ENCODE measurements around the gene VSIG4. TPM values are rescaled to one million over a fixed set of nuclear protein-coding genes. Genes with fewer than 3 reads are reported as not detected.

VSIG4 gene
- total RNA-seq, 1 experiment from 2014 or later = not detected

DNA sequence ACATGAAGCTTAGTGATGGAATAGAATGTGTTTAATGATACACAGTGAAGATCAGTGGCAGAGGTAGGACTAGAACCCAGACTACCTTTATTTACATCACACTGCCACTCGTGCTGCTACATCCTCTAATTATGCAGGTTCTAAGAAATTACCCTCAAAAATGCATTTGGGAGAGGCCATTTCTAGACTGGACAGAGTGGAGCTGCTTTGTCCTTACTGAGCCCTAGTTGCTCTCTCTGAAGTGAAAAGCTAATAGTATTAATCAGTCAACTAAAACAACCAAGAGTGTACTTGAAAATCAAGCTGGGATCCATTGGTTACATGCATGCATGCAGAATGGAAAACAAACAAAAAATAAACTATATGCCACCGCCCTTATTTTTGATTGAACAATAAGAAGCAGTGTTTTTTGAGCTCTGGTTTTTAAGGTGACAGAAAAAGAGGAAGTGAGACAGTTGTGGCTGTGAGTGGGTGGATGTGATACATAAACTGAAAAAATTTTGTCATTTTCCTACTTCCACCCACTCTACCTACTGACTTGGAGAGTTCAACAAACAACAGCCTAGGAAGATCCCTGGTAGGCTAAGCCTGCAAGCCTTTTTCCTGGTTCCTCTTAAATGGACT is 6.8 kb upstream of the VSIG4 start:
- H3K9ac ChIP-seq (ENCODE audit: extremely low read depth, insufficient read length, low read length) = no peak overlapping the region
- no peak overlapping the region for H2BK20ac ChIP-seq (ENCODE audit: low read depth, low read length, poor library complexity, severe bottlenecking)
- no peaks in the 10 kb centered on the region for H4K20me1 ChIP-seq (ENCODE audit: control insufficient read depth, insufficient read depth, insufficient read length)
- TF ChIP-seq, protein P1, sequence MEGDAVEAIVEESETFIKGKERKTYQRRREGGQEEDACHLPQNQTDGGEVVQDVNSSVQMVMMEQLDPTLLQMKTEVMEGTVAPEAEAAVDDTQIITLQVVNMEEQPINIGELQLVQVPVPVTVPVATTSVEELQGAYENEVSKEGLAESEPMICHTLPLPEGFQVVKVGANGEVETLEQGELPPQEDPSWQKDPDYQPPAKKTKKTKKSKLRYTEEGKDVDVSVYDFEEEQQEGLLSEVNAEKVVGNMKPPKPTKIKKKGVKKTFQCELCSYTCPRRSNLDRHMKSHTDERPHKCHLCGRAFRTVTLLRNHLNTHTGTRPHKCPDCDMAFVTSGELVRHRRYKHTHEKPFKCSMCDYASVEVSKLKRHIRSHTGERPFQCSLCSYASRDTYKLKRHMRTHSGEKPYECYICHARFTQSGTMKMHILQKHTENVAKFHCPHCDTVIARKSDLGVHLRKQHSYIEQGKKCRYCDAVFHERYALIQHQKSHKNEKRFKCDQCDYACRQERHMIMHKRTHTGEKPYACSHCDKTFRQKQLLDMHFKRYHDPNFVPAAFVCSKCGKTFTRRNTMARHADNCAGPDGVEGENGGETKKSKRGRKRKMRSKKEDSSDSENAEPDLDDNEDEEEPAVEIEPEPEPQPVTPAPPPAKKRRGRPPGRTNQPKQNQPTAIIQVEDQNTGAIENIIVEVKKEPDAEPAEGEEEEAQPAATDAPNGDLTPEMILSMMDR (conservative IDR thresholded peaks at IDR 0.05) = no peak
- H3K14ac ChIP-seq (ENCODE audit: insufficient read depth, low read length) = no peak overlapping the region
- no peaks in the 10 kb centered on the region for H3K23me2 ChIP-seq (ENCODE audit: insufficient read length, low read depth, low read length, poor library complexity, severe bottlenecking)
- H2BK12ac ChIP-seq (ENCODE audit: insufficient read length, low read depth, low read length) = no peak overlapping the region
- DNase-seq = no peak
- no peaks in the 10 kb centered on the region for H3K27me3 ChIP-seq (ENCODE audit: insufficient read depth, low read length)
- no peak overlapping the region for H2BK15ac ChIP-seq (ENCODE audit: low read depth, low read length)
- no peak overlapping the region for H4K5ac ChIP-seq (ENCODE audit: insufficient read length, low read depth, low read length)
- Mint-ChIP-seq H3K4me1 (no peaks in the 10 kb centered on the region), H3K36me3 (ENCODE audit: insufficient read depth in 1 of 3, low read depth in 3 of 3) (peaks cover 0 to 2% (median 0%) of the 10 kb centered on the region in 3 experiments; a peak in 1 of 7 replicates), H3K4me3 (no peak overlapping the region), H3K27me3 (ENCODE audit: low read depth) (no peaks in the 10 kb centered on the region), H3K27ac (no peak overlapping the region), H3K9me3 (peaks cover 37 to 41% of the 10 kb centered on the region in 2 experiments)
- H3K9me3 ChIP-seq (ENCODE audit: control insufficient read depth, low read depth, low read length) = peaks cover 42% of the 10 kb centered on the region
- H3K79me1 ChIP-seq (ENCODE audit: insufficient read depth, low read depth, low read length, poor library complexity, severe bottlenecking) = no peaks in the 10 kb centered on the region
- H2BK120ac ChIP-seq (ENCODE audit: low read depth, low read length, poor library complexity, severe bottlenecking) = no peak overlapping the region
- H3K56ac ChIP-seq (ENCODE audit: insufficient read length, low read depth, low read length) = no peak overlapping the region
- no peak overlapping the region for H4K8ac ChIP-seq (replicated peaks; ENCODE audit: insufficient read length, low read depth, low read length)
- H3K23ac ChIP-seq (ENCODE audit: insufficient read length, low read depth, low read length) = no peak overlapping the region
- no peak overlapping the region for H3T11ph ChIP-seq (ENCODE audit: low read length)
- WGBS (ENCODE audit: extremely low coverage, insufficient read length, low lambda C conversion rate) = no CpG with 5 or more reads among the region's 2 CpGs
- H2BK5ac ChIP-seq (ENCODE audit: insufficient read length, low read length) = no peak overlapping the region
- H2AFZ ChIP-seq (ENCODE audit: low read length) = no peak overlapping the region
- no peak overlapping the region for H3K27ac ChIP-seq (ENCODE audit: insufficient read length, low read depth, low read length)
- no peak overlapping the region for H3K4ac ChIP-seq (ENCODE audit: low read depth, low read length)
- H3K79me2 ChIP-seq (ENCODE audit: insufficient read depth, low read length) = no peaks in the 10 kb centered on the region
- H2AK5ac ChIP-seq (ENCODE audit: insufficient read length, low read length) = no peak overlapping the region
- no peak overlapping the region for H4K91ac ChIP-seq (ENCODE audit: insufficient read length, low read depth, low read length)
- H3K4me2 ChIP-seq (ENCODE audit: insufficient read depth, insufficient read length, low read length) = no peak overlapping the region
- no peak overlapping the region for H3K18ac ChIP-seq (ENCODE audit: insufficient read length, low read depth, low read length)
- H3K4me1 ChIP-seq (ENCODE audit: insufficient read depth, low read length) = no peaks in the 10 kb centered on the region
